NCI-H1436 treated with DMSO at 0.1 percent for 48 hours (cell line): Measurements from ENCODE around the gene DHRS4L2.
A peak's percentile ranks its signal among the peaks of the same experiment; 100 is the strongest.
"Not testable (repeated sequence)": the region's sequence is repeated elsewhere in the genome, so short reads cannot be mapped to it uniquely, and the experiment has no call there.

Source experiments
- DNase-seq: peaks from one replicate; lab custom pipeline; 2025; lab: John Stamatoyannopoulos, UW

Gene DHRS4L2

DNA sequence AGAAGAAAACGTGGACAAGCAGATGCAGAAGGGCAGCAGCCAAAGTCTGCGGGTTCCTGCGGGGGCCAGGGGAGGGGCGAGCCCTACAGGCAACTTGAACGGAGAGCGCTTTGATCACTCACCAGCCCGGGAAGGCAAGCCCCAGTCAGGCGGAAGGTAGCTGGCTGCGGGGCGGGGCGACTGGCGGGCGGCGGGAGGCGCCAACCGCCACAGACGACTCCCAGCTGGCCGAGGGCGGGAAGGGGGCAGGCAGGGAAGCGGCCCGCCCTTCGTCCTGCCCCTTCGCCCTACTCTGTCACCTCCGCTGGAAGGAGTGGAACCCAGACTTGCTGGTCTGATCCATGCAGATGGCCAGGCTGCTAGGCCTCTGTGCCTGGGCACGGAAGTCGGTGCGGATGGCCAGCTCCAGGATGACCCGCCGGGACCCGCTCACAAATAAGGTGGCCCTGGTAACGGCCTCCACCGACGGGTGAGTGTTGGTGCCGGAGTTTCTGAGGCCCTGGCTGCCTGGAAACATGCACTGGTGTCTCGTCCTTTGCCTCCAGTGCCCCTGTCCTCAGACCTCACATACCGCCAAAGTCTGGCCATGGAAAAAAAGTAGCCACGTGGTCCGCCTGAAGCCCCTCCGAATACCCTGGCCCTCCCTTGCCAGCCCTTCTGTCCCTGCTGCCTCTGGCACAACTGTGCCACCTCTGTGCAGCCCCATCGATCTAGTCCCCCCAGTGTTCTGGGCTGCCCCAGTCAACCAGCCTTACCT is at the start of gene DHRS4L2:
Gene DHRS4L2, plus strand, starts transcription at position 323 of the 757 bp plus-strand sequence. Its CDS starts 19 bp downstream, at position 342.
- DNase-seq = not testable (repeated sequence)

- no peak for DNase-seq
Observed at GRCh38 chr14:23939607-23940326, 49.0 kb upstream of the DHRS4L2 start.

DNA sequence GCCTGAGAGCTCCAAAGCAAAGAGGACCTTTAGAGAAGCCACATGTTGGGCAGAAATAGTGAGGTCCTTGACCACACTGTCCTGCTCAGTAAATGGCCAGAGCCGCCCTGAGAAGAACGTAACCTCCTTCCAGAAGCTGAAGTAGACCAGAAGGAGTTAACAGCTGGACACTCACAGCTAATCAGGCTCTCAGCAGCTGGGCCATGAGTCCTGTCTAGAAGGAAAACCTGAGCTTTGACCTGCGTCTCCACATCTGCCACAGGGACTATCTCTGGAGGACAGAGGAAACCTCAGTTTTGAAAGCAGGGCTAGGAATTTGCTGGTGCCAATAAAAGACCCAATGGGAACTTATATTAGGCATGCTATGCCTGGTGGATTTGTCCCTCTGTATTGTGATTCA is 47.5 kb upstream of the DHRS4L2 start:
- no peak for DNase-seq

GRCh38 chr14:23941669-23942068 is 47.1 kb upstream of the DHRS4L2 start:
- DNase-seq = no peak

- no peak for DNase-seq
Observed at GRCh38 chr14:23942587-23942986, 46.1 kb upstream of the DHRS4L2 start.

- DNase-seq = not testable (repeated sequence)
Observed at GRCh38 chr14:23949069-23949468, 39.7 kb upstream of the DHRS4L2 start.

GRCh38 chr14:23950411-23951135 is 38.2 kb upstream of the DHRS4L2 start:
- DNase-seq = no peak

DNA sequence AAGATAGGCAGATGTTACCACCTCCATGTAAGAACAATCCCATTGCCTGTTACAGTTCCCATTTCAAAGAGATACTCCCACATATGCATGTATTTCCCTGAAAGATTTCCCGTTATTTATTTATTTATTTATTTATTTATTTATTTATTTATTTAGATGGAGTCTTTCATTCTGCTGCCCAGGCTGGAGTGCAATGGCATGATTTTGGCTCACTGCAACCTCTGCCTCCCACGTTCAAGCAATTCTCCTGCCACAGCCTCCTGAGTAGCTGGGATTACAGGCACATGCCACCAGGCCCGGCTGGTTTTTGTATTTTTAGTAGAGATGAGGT is 37.6 kb upstream of the DHRS4L2 start:
- DNase-seq = not testable (repeated sequence)

DNA sequence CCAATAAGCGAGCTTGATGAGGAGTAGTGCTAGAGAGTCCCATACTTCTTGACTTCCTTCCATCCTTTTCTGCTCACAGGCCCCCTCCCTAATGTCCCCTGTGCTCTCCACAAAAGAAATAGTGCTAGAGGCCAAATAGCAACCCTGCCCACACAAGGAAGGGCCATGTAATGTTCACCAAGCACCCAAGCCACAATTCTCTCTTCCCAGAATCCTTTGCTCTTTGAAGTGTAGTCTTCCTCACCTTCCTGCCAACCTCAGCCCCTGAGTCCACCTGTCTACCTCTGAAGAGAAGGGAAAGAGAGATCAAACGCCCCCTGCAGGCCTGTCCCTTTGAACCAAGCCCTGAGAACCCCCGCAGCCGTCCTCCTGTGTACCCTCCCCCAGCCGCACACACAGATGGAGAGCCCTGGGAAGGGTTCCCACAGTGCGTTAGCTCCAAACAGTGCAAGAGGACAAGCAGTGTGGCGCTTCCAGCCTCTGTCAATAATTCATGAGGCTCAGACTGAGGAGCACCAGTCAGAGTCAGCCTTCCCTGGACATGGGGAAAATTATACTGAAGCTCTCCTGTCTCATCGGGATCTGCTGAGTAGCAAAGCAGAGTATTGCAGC is 37.0 kb upstream of the DHRS4L2 start:
- no peak for DNase-seq

DNA sequence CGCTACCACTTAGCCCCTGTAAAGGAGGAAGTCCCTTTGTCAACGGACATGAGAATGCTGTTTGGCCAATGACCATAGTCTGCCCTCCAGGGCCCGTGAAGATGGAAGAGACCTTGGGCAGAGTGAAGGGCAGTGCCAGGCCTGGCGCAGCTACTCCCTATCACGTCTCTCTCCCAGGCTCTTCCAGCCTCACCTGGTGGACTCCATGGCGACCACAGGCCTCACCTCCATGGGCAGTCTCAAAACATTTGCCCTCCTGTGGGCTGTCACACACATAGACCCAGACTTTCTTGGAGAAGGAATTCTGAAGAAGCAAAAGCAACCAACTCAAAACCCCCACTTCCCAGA is 35.6 kb upstream of the DHRS4L2 start:
- not testable (repeated sequence) for DNase-seq

DNA sequence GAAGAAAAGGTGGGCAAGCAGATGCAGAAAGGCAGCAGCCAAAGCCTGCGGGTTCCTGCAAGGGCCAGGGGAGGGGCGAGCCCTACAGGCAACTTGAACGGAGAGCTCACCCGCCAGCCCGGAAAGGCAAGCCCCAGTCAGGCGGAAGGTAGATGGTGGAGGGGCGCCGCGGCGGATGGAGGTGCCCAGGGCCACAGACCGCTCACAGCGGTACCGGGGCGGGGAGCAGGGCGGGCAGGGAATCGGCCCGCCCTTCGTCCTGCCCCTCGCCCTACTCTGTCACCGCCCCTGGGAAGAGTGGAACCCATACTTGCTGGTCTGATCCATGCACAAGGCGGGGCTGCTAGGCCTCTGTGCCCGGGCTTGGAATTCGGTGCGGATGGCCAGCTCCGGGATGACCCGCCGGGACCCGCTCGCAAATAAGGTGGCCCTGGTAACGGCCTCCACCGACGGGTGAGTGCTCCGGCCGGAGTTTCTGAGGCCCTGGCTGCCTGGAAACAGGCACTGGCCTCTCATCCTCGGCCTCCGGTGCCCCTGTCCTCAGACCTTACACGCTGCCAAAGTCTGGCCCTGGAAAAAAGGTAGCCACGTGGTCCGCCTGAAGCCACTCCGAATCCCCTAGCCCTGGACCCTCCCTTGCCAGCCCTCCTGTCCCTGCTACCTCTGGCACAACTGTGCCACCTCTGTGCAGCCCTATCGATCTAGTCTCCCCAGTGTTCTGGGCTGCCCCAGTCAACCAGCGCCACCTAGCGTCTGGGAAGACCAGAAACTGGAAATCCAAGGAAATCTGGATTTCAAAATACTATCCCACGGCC is 35.1 kb upstream of the DHRS4L2 start, which contains the start of gene DHRS4:
Gene DHRS4, plus strand, starts transcription at position 307 of the 815 bp plus-strand sequence. Its CDS starts 19 bp downstream, at position 326.
- peak; percentile 21 for DNase-seq

GRCh38 chr14:23954279-23954614 is 34.5 kb upstream of the DHRS4L2 start:
- not testable (repeated sequence) for DNase-seq

- not testable (repeated sequence) for DNase-seq
Observed at GRCh38 chr14:23954965-23955364, 33.8 kb upstream of the DHRS4L2 start.

DNA sequence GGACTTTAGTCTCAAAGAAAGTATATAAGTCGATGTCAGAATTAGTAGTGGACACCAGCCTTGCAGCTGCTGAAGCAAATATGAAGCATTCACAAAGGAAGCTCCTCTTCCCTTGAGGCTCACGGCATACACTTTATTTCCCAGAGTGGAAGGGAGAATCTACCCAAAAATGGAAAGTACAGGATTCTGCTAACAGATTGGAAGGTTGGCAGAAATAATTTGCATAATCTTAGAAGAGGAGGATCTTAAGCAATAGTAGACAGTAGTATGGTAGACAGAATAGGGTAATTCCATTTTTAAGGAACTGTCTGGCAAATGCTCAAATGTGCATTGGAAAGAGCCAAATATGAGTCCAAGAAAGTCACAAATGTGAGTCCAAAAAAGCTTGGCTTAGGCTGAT is 32.9 kb upstream of the DHRS4L2 start:
- DNase-seq = not testable (repeated sequence)

DNA sequence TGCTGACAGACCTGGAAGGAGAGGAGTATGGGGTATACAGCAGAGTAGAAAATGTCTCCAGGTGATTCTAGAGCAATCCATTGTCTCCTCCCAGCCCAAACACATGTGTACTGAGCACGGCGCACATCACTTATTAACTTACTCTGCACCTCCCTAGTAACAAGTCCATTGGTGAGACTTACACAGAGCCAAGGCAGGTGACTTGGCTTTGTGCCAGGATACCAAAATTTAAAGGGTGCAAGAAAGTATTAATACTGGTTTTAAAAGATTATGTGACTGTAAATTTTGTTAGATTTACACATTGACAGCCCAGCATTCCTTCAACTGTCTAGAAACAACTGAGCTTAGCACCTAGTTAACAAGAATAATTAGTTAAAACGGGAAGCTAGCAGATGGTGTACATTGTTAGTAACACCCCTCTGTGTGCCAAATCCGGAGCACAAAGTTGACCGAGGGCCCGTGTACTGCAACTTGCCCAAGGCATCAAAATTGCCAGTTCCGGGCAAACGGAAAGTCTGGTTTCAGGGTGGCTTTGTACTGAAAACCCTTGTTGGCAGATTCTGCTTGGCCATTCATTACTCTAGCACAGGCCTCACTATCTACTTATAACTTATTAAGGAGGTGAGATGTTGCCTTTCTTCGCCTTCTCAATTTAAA is 30.7 kb upstream of the DHRS4L2 start:
- not testable (repeated sequence) for DNase-seq

GRCh38 chr14:23960899-23961298 is 27.8 kb upstream of the DHRS4L2 start:
- DNase-seq = not testable (repeated sequence)

DNA sequence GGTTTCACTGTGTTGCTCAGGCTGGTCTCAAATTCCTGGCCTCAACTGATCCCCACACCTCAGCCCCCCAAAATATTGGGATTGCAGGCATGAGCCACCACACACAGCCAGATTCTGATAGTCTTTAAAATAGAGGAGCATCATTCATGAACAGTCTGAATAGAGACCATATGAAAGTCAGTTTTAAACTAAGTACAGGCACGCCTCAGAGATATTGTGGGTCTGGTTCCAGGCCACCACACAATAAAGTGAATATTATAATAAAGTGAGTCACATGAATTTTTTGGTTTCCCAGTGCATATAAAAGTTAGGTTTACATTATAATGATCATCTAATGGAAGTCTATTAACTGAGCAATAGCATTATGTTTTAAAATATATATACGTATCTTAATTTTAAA is 27.0 kb upstream of the DHRS4L2 start:
- DNase-seq = not testable (repeated sequence)

- DNase-seq = not testable (repeated sequence)
Observed at GRCh38 chr14:23969130-23969480, 19.6 kb upstream of the DHRS4L2 start.

DNA sequence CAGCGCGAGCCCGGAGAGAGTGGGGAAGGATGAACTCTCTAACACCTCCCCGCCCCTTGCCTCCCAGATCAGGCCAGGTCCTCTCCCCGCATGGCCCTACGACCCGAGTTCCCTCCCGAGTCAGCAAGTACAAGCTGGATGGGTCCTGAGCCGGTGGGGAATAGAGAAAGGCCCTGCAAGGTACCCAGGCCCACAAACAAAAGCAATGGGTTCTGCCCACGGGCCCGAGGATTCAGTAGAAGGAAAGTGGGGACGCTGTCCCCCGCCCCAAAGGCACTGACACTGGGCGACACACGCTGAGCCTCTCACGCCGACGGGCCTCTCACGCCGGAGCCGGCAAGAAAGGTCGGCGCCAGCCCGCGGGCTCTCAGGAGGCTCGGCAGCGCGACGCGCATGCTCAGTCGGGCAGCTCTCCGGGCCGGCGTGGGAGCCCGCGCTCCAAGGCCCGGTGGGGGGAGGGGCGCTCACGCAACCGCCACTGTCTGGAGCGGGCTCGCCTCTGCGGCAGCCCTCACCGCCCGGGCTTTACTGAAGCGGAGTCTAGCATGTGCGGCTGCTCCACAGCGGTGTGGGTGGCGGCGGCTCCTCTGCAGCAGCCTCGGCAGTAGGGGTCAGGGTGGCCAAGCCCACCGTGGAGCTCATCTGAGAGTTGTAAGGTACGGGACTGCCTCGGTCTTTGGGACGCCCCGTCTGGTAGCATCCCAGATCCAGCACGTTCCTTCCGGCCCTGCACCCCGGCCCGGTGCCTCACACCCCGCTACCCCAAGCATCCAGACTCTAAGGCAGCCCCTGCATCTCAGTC is 19.0 kb upstream of the DHRS4L2 start:
- not testable (repeated sequence) for DNase-seq

DNA sequence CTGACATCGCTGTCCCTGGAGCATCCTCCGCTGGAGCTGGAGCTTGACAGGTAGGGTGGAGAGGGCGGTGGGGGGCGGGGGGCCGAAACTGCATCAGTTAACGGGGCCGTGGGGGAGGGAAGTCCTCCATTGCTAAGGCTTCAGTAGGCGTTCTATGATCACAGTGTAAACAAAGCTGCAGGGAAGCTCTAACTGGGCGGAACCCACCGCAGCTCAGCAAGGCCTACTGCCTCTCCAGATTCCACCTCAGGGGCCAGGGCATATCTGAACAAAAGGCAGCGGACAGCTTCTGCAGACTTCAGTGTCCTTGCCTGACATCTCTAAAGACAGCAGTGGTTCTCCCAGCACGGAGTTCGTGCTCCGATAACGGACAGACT is 18.5 kb upstream of the DHRS4L2 start:
- DNase-seq = not testable (repeated sequence)
